Coronary artery (tissue), 2 donors: ENCODE data around the gene BECN2.

Source experiments
- DNase-seq: peaks from one replicate; pipeline ENCODE4 v3.0.0-alpha.2; 2017; ENCODE audit warnings: low spot score
- H3K27ac ChIP-seq, 2 donors: fragments of 200-600 bp; sonication (generic); one replicate each; pipeline ENCODE4 v1.5.1; 2016 to 2019
- H3K4me3 ChIP-seq: fragments of 200-600 bp; sonication (generic); 2 replicates; pipeline ENCODE4 v1.5.1; 2016; ENCODE audit warnings: mild to moderate bottlenecking, moderate library complexity
- CTCF ChIP-seq: fragments of 200-600 bp; sonication (generic); IDR thresholded peaks from one replicate; pipeline ENCODE4 v1.5.1; 2019; ENCODE audit warnings: antibody characterized with exemption

The BECN2 gene

DNA sequence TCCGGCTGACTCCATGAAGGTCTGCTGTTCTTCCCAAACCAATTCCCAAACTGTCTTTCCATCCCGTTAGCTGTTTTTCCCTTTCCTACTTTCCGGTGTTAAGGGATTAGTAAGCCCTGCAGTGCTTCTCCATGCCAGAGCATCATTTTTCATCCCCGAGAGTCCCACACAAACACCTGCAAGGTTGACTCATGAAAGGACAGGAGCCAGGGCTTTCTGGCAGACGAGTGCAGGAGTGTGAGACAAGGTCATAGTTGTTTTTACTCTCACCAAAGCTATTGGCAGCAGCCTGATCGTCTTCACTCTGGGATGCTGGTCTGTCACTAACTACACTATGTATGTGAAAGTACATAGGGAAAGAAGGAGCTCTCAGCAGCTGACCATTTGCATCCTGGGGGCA, 10.2 kb upstream of the BECN2 start:
- no peak overlapping the region for H3K4me3 ChIP-seq
- no peak overlapping the region for H3K27ac ChIP-seq
- TF ChIP-seq CTCF, result no peak
- DNase-seq, result no peak

GRCh38 chr1:241950390-241950789, 7.2 kb upstream of the BECN2 start:
- Histone ChIP-seq H3K27ac (no peak overlapping the region), H3K4me3 (no peak overlapping the region)
- DNase-seq, result no peak
- TF ChIP-seq CTCF, result no peak

DNA sequence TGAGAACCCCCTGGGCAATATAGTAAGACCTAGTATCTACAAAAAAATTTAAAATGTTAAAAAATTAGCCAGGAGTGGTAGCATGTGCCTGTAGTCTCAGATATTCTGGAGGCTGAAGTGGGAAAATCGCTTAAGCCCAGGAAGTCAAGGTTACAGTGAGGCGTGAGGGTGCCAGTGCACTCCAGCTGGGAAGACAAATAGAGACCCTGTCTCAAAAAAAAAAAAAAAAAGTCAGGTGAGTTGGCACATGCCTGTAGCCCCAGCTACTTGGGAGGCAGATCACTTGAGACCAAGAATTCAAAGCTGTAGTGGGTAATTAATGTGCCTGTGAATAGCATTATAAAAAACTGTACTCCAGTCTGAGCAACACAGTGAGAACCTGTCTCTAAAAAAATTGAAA, 4.6 kb downstream of the BECN2 start:
- H3K4me3 ChIP-seq, result no peak overlapping the region
- no peak for DNase-seq
- TF ChIP-seq CTCF, result no peak
- no peak overlapping the region for H3K27ac ChIP-seq

DNA sequence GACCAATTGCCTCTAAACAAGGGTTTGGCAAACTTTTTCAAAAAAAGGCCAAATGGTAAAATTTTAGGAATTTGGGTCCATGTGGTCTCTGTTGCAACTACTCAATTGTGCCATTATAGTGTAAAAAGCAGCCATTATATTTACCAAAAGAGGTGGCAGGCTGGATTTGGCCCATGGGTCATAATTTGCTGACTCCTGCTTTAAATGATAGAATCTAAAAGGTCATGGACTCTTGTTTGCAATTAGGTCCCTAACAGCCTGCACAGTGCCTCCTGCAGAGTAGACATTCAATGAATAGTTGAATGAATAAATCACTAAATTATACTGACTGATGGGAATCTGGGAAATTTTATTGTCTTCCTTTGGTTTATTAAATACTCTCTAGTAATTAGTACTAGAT, 6.2 kb downstream of the BECN2 start:
- DNase-seq, result no peak
- TF ChIP-seq CTCF, result no peak
- no peak overlapping the region for H3K4me3 ChIP-seq
- no peak overlapping the region for H3K27ac ChIP-seq

DNA sequence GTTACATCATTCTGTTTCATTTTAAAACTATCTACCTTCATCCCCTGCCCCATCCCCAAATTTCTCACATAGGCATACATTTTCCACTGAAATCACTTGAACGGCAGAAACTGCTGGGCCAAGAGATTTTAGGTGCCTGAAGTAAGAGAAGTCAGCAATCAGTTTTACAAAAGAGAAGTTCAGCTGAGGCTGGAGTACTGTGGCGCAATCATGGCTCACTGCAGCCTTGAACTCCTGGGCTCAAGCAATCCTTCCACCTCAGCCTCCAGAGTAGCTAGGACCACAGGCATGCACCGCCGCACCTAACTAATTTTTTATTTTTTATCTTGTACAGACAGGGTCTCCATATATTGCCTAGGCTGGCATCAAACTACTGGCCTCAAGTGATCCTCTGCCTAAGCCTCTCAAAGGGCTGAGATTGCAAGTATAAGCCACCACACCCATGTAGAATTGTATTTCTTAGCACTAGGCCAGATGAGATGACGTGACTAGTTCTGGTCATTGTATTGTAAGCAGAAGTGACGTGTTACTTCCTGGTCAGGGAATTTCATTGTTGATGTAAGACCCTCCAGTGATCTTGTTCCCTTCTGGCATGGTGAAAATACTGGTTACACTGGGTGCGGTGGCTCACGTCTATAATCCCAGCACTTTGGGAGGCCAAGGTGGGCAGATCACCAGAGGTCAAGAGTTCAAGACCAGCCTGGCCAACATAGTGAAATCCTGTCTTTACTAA, 7.1 kb downstream of the BECN2 start:
- no peak for TF ChIP-seq CTCF
- DNase-seq, result no peak
- H3K4me3 ChIP-seq, result no peak overlapping the region
- H3K27ac ChIP-seq, result no peak overlapping the region

DNA sequence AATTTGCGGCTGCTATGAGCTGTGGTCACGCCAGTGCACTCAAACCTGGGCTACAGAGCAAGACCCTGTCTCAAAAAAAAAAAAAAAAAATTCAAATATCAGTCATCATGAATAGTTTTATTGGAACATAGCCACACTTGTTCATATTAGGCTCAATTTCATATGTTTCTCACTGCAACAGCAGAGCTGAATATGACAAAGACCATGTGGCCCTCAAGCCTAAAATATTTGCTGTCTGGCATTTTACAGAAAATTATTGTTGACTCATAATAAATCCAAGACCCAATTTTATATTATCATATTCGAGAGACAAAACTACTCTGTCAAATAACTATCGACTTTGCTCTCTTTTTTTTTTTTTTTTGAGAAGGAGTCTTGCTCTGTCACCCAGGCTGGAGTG, 11.0 kb downstream of the BECN2 start:
- no peak overlapping the region for H3K27ac ChIP-seq
- H3K4me3 ChIP-seq, result no peak overlapping the region
- no peak for TF ChIP-seq CTCF
- no peak for DNase-seq

DNA sequence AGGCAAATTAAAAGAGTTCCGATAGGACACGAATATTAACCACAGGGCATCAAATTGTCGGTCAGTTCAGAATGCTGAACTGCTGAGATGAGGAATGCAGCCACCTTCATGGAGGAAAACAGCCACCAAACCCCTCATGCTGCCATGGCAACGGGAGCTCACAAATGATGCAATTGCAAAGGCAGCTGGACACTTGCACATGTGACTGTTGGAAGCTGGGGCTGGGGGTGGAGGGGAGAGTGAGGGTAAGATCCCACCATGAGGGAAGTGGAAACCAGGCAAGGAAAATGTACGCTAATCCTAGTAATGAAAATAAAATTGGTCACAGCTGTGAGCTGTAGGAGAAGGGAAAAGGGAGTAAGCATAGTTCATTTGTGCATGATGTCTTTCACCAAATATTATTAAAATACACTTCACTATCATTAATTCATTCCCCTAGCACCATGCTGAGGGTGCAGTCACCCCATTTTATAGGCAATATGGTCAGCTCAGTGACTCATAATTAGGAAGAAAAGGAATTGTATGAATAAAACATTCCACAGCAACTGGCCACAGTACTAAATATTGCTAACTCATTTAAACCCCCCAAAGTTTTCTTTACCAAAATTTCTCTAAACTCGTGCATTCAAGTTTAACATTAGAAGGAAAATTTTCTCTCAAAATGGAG, 15.3 kb downstream of the BECN2 start:
- no peak for DNase-seq
- TF ChIP-seq CTCF, result no peak
- Histone ChIP-seq H3K27ac (no peak overlapping the region), H3K4me3 (no peak overlapping the region)
